ENCODE data around the gene PCSK1. TPM values are rescaled to one million over a fixed set of nuclear protein-coding genes. Genes with fewer than 3 reads are reported as not detected.

PCSK1 gene
- total RNA-seq, 1 experiment from 2014 or later, result 4.5 TPM

DNA sequence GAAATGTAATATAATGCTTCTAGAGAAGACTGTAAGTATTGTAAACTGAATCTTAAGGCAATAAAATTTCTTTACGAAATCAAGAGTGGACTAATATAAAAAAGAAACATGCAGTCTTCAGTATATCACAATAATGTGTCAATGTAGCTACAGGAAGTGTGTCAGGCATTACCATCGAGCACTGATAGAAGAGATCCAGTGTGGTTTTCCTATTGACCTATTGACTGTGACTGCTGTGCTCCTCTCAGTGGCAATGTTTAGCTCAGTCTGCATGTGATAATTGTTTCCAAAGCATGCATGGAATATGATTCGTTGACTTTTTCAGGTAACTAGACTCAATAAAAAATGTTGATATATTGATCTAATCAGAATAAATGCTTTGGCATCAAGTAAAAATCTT lies 20.3 kb upstream of the PCSK1 start (continued):
- TF ChIP-seq, protein P1, sequence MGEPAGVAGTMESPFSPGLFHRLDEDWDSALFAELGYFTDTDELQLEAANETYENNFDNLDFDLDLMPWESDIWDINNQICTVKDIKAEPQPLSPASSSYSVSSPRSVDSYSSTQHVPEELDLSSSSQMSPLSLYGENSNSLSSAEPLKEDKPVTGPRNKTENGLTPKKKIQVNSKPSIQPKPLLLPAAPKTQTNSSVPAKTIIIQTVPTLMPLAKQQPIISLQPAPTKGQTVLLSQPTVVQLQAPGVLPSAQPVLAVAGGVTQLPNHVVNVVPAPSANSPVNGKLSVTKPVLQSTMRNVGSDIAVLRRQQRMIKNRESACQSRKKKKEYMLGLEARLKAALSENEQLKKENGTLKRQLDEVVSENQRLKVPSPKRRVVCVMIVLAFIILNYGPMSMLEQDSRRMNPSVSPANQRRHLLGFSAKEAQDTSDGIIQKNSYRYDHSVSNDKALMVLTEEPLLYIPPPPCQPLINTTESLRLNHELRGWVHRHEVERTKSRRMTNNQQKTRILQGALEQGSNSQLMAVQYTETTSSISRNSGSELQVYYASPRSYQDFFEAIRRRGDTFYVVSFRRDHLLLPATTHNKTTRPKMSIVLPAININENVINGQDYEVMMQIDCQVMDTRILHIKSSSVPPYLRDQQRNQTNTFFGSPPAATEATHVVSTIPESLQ (CRISPR knock-in tag; IDR thresholded peaks at IDR 0.05), result no peak
- TF ChIP-seq ZBTB21 (CRISPR knock-in tag; IDR thresholded peaks at IDR 0.05; ENCODE audit: borderline replicate concordance) (no peak), MYBL2 (CRISPR knock-in tag; IDR thresholded peaks at IDR 0.05) (no peak), ETV6 (CRISPR knock-in tag; IDR thresholded peaks at IDR 0.05) (no peak), ZNF121 (CRISPR knock-in tag; IDR thresholded peaks at IDR 0.05) (no peak), CREM (CRISPR knock-in tag; IDR thresholded peaks at IDR 0.05) (no peak), PRDM15 (CRISPR knock-in tag; IDR thresholded peaks at IDR 0.05) (no peak), SP1 (CRISPR knock-in tag; conservative IDR thresholded peaks at IDR 0.05) (no peak)

DNA sequence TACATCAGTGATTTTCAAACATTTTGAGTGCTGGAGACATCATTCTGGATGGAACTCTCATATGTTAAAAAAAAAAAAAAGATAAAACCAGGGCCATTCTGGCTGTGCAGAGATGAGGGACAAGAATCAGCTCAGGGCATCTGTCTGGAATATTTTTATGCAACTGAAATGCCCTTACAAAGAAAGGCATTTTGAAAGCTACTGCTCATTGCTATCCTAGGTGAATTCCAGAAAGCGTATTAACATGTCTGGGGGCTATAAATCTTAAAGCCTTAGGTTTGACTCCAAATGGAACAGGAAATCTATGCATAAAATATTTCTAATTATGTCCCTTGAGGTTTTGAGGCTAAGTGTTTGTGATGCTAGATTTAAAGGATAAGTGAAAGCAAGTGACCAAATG lies 14.9 kb upstream of the PCSK1 start:
- no peak for ATAC-seq
- H3K36me3 Mint-ChIP-seq, result no peaks in the 10 kb centered on the region
- ChIA-PET POLR2A (interaction anchor here (0.5 kb wide), 1 partner anchor 507 kb away, joined by 6 read pairs; no protein-coding TSS in a partner anchor), CTCF (no interaction called here)
- H3K9me3 Mint-ChIP-seq, result no peaks in the 10 kb centered on the region
- H3K27ac Mint-ChIP-seq, result no peak overlapping the region
- no peaks in the 10 kb centered on the region for H3K27me3 Mint-ChIP-seq (ENCODE audit: low read depth)
- TF ChIP-seq NFYB (CRISPR knock-in tag; conservative IDR thresholded peaks at IDR 0.05; ENCODE audit: low read depth), result no peak
- TF ChIP-seq, protein P2, sequence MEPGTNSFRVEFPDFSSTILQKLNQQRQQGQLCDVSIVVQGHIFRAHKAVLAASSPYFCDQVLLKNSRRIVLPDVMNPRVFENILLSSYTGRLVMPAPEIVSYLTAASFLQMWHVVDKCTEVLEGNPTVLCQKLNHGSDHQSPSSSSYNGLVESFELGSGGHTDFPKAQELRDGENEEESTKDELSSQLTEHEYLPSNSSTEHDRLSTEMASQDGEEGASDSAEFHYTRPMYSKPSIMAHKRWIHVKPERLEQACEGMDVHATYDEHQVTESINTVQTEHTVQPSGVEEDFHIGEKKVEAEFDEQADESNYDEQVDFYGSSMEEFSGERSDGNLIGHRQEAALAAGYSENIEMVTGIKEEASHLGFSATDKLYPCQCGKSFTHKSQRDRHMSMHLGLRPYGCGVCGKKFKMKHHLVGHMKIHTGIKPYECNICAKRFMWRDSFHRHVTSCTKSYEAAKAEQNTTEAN (CRISPR knock-in tag; IDR thresholded peaks at IDR 0.05), result no peak
- peaks cover 17% of the 10 kb centered on the region for H3K4me1 Mint-ChIP-seq
- no peak for DNase-seq (ENCODE audit: low spot score)
- no peak overlapping the region for H3K4me3 Mint-ChIP-seq

DNA sequence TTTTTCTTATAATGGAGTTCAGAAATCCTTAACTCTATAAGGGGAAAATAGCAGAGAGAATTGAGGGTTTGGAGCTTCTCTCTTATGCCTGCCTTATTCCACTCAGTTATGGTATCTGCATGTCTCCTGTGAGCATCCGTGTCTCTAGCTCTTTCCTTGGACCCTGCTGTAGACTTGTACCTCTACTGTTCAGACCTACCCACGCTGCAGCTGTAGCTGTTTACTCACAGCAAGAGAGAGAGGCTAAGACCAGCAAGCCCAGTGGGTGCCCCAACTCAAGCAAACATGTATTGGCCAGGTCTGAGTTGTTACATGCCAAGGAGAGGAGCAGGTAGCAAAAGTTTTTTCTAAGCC lies 7.1 kb upstream of the PCSK1 start:
- H3K4me3 Mint-ChIP-seq, result no peak overlapping the region
- no peak overlapping the region for H3K27ac Mint-ChIP-seq
- TF ChIP-seq, protein P3, sequence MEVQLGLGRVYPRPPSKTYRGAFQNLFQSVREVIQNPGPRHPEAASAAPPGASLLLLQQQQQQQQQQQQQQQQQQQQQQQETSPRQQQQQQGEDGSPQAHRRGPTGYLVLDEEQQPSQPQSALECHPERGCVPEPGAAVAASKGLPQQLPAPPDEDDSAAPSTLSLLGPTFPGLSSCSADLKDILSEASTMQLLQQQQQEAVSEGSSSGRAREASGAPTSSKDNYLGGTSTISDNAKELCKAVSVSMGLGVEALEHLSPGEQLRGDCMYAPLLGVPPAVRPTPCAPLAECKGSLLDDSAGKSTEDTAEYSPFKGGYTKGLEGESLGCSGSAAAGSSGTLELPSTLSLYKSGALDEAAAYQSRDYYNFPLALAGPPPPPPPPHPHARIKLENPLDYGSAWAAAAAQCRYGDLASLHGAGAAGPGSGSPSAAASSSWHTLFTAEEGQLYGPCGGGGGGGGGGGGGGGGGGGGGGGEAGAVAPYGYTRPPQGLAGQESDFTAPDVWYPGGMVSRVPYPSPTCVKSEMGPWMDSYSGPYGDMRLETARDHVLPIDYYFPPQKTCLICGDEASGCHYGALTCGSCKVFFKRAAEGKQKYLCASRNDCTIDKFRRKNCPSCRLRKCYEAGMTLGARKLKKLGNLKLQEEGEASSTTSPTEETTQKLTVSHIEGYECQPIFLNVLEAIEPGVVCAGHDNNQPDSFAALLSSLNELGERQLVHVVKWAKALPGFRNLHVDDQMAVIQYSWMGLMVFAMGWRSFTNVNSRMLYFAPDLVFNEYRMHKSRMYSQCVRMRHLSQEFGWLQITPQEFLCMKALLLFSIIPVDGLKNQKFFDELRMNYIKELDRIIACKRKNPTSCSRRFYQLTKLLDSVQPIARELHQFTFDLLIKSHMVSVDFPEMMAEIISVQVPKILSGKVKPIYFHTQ (CRISPR knock-in tag; IDR thresholded peaks at IDR 0.05), result no peak
- TF ChIP-seq KAT7 (CRISPR knock-in tag; IDR thresholded peaks at IDR 0.05; ENCODE audit: borderline replicate concordance) (no peak), E2F5 (CRISPR knock-in tag; IDR thresholded peaks at IDR 0.05) (no peak), NFYB (CRISPR knock-in tag; conservative IDR thresholded peaks at IDR 0.05; ENCODE audit: low read depth) (no peak)
- TF ChIP-seq, protein P4, sequence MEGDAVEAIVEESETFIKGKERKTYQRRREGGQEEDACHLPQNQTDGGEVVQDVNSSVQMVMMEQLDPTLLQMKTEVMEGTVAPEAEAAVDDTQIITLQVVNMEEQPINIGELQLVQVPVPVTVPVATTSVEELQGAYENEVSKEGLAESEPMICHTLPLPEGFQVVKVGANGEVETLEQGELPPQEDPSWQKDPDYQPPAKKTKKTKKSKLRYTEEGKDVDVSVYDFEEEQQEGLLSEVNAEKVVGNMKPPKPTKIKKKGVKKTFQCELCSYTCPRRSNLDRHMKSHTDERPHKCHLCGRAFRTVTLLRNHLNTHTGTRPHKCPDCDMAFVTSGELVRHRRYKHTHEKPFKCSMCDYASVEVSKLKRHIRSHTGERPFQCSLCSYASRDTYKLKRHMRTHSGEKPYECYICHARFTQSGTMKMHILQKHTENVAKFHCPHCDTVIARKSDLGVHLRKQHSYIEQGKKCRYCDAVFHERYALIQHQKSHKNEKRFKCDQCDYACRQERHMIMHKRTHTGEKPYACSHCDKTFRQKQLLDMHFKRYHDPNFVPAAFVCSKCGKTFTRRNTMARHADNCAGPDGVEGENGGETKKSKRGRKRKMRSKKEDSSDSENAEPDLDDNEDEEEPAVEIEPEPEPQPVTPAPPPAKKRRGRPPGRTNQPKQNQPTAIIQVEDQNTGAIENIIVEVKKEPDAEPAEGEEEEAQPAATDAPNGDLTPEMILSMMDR (IDR thresholded peaks at IDR 0.05), result no peak
- POLR2A ChIA-PET, result no interaction called here
- H3K9me3 Mint-ChIP-seq, result no peaks in the 10 kb centered on the region
- H3K4me1 Mint-ChIP-seq, result peaks cover 31% of the 10 kb centered on the region
- CTCF ChIA-PET, result interaction anchor here (1.4 kb wide), 1 partner anchor 155 kb away, joined by 3 read pairs; no protein-coding TSS in a partner anchor
- peaks cover 6% of the 10 kb centered on the region; the same call in 1 of the 2 replicates for H3K27me3 Mint-ChIP-seq (ENCODE audit: low read depth)
- H3K36me3 Mint-ChIP-seq, result no peaks in the 10 kb centered on the region
- DNase-seq (ENCODE audit: low spot score) (no peak), ATAC-seq (no peak)

Measured in WTC11 (cell line).